ENCODE data around the gene ZNF134.
A peak's percentile ranks its signal among the peaks of the same experiment; 100 is the strongest.

Gene ZNF134

GRCh38 chr19:57613941-57614743 lies at the start of gene ZNF134:
TSS of gene ZNF134 (plus strand) at chr19:57614242. CDS start at chr19:57619469, 5,227 bp downstream.
- peak; percentile 91 for DNase-seq (ENCODE audit: low spot score)

- no peak for DNase-seq (ENCODE audit: low spot score)
These were observed 47.4 kb upstream of the ZNF134 start for GRCh38 chr19:57566396-57567265.

GRCh38 chr19:57570707-57571106 lies 43.3 kb upstream of the ZNF134 start:
- DNase-seq (ENCODE audit: low spot score): no peak

GRCh38 chr19:57572415-57572947 lies 41.6 kb upstream of the ZNF134 start:
- DNase-seq (ENCODE audit: low spot score): no peak

- DNase-seq (ENCODE audit: low spot score): no peak
These were observed 37.4 kb upstream of the ZNF134 start for GRCh38 chr19:57576661-57577060.

- peak; percentile 99 for DNase-seq (ENCODE audit: low spot score)
These were observed 35.4 kb upstream of the ZNF134 start, which contains the start of gene ZNF416 for GRCh38 chr19:57578487-57579205. TSS of gene ZNF416 (minus strand) at chr19:57578911. CDS start at chr19:57578704, 207 bp downstream.

- DNase-seq (ENCODE audit: low spot score): no peak
These were observed 30.9 kb upstream of the ZNF134 start for GRCh38 chr19:57583104-57583520.

- DNase-seq (ENCODE audit: low spot score): peak; percentile 93
These were observed 30.3 kb upstream of the ZNF134 start, which contains the start of gene ZIK1 for GRCh38 chr19:57583521-57584416. TSS of gene ZIK1 (plus strand) at chr19:57584145. CDS start at chr19:57584357, 212 bp downstream.

GRCh38 chr19:57587529-57587928 lies 26.5 kb upstream of the ZNF134 start:
- no peak for DNase-seq (ENCODE audit: low spot score)

- DNase-seq (ENCODE audit: low spot score): no peak
These were observed 14.7 kb upstream of the ZNF134 start for GRCh38 chr19:57599377-57599760.

- peak; percentile 90 for DNase-seq (ENCODE audit: low spot score)
These were observed 14.2 kb upstream of the ZNF134 start, which contains the start of gene ZNF530 for GRCh38 chr19:57599761-57600383. TSS of gene ZNF530 (plus strand) at chr19:57599885. CDS start at chr19:57604346, 4,461 bp downstream.

GRCh38 chr19:57606931-57607330 lies 7.1 kb upstream of the ZNF134 start:
- DNase-seq (ENCODE audit: low spot score): no peak

- DNase-seq (ENCODE audit: low spot score): no peak
These were observed 2.9 kb upstream of the ZNF134 start for GRCh38 chr19:57611113-57611512.

GRCh38 chr19:57615346-57615745 lies 1.3 kb downstream of the ZNF134 start:
- no peak for DNase-seq (ENCODE audit: low spot score)

GRCh38 chr19:57620673-57621348 lies 6.8 kb downstream of the ZNF134 start:
- DNase-seq (ENCODE audit: low spot score): no peak

- no peak for DNase-seq (ENCODE audit: low spot score)
These were observed 9.0 kb downstream of the ZNF134 start for GRCh38 chr19:57623091-57623490.

- DNase-seq (ENCODE audit: low spot score): peak; percentile 91
These were observed 19.2 kb downstream of the ZNF134 start, which contains the start of gene ZNF211 for GRCh38 chr19:57632987-57633831. TSS of gene ZNF211 (plus strand) at chr19:57633168. CDS start at chr19:57633347, 179 bp downstream.

- DNase-seq (ENCODE audit: low spot score): no peak
These were observed 19.7 kb downstream of the ZNF134 start for GRCh38 chr19:57633832-57634131.

GRCh38 chr19:57637379-57637778 lies 23.3 kb downstream of the ZNF134 start:
- DNase-seq (ENCODE audit: low spot score): no peak
